ENCODE data around the gene ANXA4. TPM values are rescaled to one million over a fixed set of nuclear protein-coding genes. Genes with fewer than 3 reads are reported as not detected.

The ANXA4 gene
- polyA plus RNA-seq, 1 of the 3 experiments (the other 2 are of a cell fraction): 137 TPM

DNA sequence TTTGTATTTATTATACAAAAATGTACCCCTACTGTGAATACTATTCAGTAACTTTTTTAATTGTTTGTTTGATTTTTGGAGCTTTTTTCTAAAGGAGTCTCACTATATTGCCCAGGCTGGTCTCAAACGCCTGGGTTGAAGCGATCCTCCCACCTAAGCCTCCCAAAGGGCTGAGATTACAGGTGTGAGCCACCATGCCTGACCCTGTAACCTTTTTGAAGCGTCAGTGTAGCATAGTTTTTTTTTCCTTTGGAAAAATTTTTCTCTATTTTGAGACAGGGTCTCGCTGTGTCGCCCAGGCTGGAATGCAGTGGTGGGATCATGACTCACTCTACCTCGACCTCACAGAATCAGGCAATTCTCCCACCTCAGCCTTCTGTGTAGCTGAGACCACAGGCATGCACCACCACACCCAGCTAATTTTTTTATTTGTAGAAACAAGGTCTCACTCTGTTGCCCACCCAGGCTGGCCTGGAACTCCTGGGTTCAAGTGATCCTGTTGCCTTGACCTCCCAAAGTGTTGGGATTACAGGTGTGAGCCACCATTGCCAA lies 89.5 kb downstream of the ANXA4 start:
- WGBS (ENCODE audit: low lambda C conversion rate): 89% methylated on average over 6 of the region's 6 CpGs
- TF ChIP-seq, protein P1, sequence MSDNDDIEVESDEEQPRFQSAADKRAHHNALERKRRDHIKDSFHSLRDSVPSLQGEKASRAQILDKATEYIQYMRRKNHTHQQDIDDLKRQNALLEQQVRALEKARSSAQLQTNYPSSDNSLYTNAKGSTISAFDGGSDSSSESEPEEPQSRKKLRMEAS (IDR thresholded peaks at IDR 0.05; ENCODE audit: low read depth): no peak
- TF ChIP-seq EP300 (IDR thresholded peaks at IDR 0.05; ENCODE audit: borderline replicate concordance in 1 of 2, low read depth in 1 of 2, low read length in 1 of 2) (no peak), MEF2A (IDR thresholded peaks at IDR 0.05; ENCODE audit: borderline replicate concordance, low read depth) (no peak), RFX5 (IDR thresholded peaks at IDR 0.05; ENCODE audit: low read length) (no peak), EZH2phosphoT487 (IDR thresholded peaks at IDR 0.05; ENCODE audit: borderline replicate concordance, low read depth) (no peak), YY1 (IDR thresholded peaks at IDR 0.05; ENCODE audit: low read depth) (no peak), GATA2 (CRISPR knock-in tag; IDR thresholded peaks at IDR 0.05) (no peak), JUND (IDR thresholded peaks at IDR 0.05) (no peak)
- TF ChIP-seq, protein P2, sequence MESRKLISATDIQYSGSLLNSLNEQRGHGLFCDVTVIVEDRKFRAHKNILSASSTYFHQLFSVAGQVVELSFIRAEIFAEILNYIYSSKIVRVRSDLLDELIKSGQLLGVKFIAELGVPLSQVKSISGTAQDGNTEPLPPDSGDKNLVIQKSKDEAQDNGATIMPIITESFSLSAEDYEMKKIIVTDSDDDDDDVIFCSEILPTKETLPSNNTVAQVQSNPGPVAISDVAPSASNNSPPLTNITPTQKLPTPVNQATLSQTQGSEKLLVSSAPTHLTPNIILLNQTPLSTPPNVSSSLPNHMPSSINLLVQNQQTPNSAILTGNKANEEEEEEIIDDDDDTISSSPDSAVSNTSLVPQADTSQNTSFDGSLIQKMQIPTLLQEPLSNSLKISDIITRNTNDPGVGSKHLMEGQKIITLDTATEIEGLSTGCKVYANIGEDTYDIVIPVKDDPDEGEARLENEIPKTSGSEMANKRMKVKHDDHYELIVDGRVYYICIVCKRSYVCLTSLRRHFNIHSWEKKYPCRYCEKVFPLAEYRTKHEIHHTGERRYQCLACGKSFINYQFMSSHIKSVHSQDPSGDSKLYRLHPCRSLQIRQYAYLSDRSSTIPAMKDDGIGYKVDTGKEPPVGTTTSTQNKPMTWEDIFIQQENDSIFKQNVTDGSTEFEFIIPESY (IDR thresholded peaks at IDR 0.05; ENCODE audit: borderline replicate concordance, low read depth): no peak
- TF ChIP-seq, protein P3, sequence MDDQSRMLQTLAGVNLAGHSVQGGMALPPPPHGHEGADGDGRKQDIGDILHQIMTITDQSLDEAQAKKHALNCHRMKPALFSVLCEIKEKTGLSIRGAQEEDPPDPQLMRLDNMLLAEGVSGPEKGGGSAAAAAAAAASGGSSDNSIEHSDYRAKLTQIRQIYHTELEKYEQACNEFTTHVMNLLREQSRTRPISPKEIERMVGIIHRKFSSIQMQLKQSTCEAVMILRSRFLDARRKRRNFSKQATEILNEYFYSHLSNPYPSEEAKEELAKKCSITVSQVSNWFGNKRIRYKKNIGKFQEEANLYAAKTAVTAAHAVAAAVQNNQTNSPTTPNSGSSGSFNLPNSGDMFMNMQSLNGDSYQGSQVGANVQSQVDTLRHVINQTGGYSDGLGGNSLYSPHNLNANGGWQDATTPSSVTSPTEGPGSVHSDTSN (IDR thresholded peaks at IDR 0.05): no peak
- DNase-seq: no peak
- no peaks in the 10 kb centered on the region for H3K9me2 ChIP-seq
- H2AFZ ChIP-seq (ENCODE audit: low read depth): no peak overlapping the region
- H3K4me2 ChIP-seq: peak overlapping the region; percentile 83
- H3K27me3 ChIP-seq (ENCODE audit: insufficient read depth): no peaks in the 10 kb centered on the region
- H3K4me1 ChIP-seq (ENCODE audit: control insufficient read depth in 1 of 2, insufficient read depth in 2 of 2, low read depth in 1 of 2, low read length in 1 of 2): peaks cover 10 to 11% of the 10 kb centered on the region in 2 experiments
- H3K79me2 ChIP-seq (ENCODE audit: insufficient read depth): peaks cover 62% of the 10 kb centered on the region
- CTCF ChIA-PET: interaction anchor here (1.1 to 2.0 kb wide), 2 partner anchors 14 to 107 kb away, joined by 3 to 10 read pairs; no protein-coding TSS in a partner anchor
- H3K36me3 ChIP-seq (replicated peaks in 1 of 2; ENCODE audit: control insufficient read depth in 1 of 2, insufficient read depth in 2 of 2, low read length in 1 of 2): peaks cover 4% of the 10 kb centered on the region in 2 experiments
- peaks cover 7% of the 10 kb centered on the region for H3F3A ChIP-seq (replicated peaks; ENCODE audit: insufficient read depth)
- H3K27ac ChIP-seq (ENCODE audit: low read depth in 2 of 2, low read length in 1 of 2): no peak overlapping the region
- H3K9me3 ChIP-seq: no peaks in the 10 kb centered on the region
- H3K9ac ChIP-seq: no peak overlapping the region
- no peaks in the 10 kb centered on the region for H4K20me1 ChIP-seq (ENCODE audit: insufficient read depth)
- no peak overlapping the region for H3K4me3 ChIP-seq (ENCODE audit: low read depth in 2 of 2, low read length in 1 of 2)
- POLR2A ChIA-PET: no interaction called here

DNA sequence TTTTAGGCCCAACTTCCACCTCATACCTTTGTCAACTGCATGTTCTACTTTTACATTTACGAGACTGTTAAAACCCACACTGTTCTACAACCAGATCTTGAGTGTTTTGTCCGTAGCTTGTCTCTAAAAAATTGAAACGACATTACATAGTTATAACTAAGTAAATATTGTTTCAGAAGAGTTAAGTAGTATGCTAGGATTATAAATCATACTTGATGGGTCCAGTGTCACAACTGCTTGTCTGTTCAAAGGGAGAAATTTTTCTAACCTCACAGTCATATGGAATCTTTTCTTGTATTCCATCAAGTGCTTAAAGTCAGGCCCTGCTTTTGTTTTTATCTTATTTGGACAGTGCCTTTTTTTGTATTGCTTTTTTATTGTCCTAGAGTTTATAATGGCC lies 91.8 kb downstream of the ANXA4 start:
- H3K9me3 ChIP-seq: no peaks in the 10 kb centered on the region
- H3K4me2 ChIP-seq: no peak overlapping the region
- no peak overlapping the region for H3K27ac ChIP-seq (ENCODE audit: low read depth in 2 of 2, low read length in 1 of 2)
- H3K79me2 ChIP-seq (ENCODE audit: insufficient read depth): peaks cover 71% of the 10 kb centered on the region
- WGBS (ENCODE audit: low lambda C conversion rate): 89% methylated on average over 3 of the region's 3 CpGs
- H3K9me2 ChIP-seq: no peaks in the 10 kb centered on the region
- no peaks in the 10 kb centered on the region for H4K20me1 ChIP-seq (ENCODE audit: insufficient read depth)
- H3F3A ChIP-seq (replicated peaks; ENCODE audit: insufficient read depth): no peaks in the 10 kb centered on the region
- H3K4me1 ChIP-seq (ENCODE audit: control insufficient read depth in 1 of 2, insufficient read depth in 2 of 2, low read depth in 1 of 2, low read length in 1 of 2): peaks cover 10 to 11% of the 10 kb centered on the region in 2 experiments
- POLR2A ChIA-PET: no interaction called here
- no peak for DNase-seq
- H3K4me3 ChIP-seq (ENCODE audit: low read depth in 2 of 2, low read length in 1 of 2): no peak overlapping the region
- CTCF ChIA-PET: interaction anchor here (0.9 to 1.4 kb wide), 2 partner anchors 17 to 113 kb away, joined by 3 read pairs; no protein-coding TSS in a partner anchor
- H2AFZ ChIP-seq (ENCODE audit: low read depth): no peak overlapping the region
- H3K36me3 ChIP-seq (replicated peaks in 1 of 2; ENCODE audit: control insufficient read depth in 1 of 2, insufficient read depth in 2 of 2, low read length in 1 of 2): peaks cover 8 to 9% of the 10 kb centered on the region in 2 experiments
- no peaks in the 10 kb centered on the region for H3K27me3 ChIP-seq (ENCODE audit: insufficient read depth)
- no peak overlapping the region for H3K9ac ChIP-seq
- TF ChIP-seq RXRA (IDR thresholded peaks at IDR 0.05; ENCODE audit: borderline replicate concordance, low read depth) (no peak), MEF2A (IDR thresholded peaks at IDR 0.05; ENCODE audit: borderline replicate concordance, low read depth) (no peak), SMC3 (IDR thresholded peaks at IDR 0.05; ENCODE audit: low read depth, low read length) (no peak), GATA2 (CRISPR knock-in tag; IDR thresholded peaks at IDR 0.05) (no peak), POLR2AphosphoS5 (IDR thresholded peaks at IDR 0.05; ENCODE audit: low read depth, low read length) (no peak), NRF1 (IDR thresholded peaks at IDR 0.05; ENCODE audit: low read depth, low read length) (no peak), FOXM1 (IDR thresholded peaks at IDR 0.05; ENCODE audit: low read depth) (no peak), EP300 (IDR thresholded peaks at IDR 0.05; ENCODE audit: borderline replicate concordance in 1 of 2, low read depth in 1 of 2, low read length in 1 of 2) (no peak), RAD21 (IDR thresholded peaks at IDR 0.05; ENCODE audit: low read length) (no peak)
- TF ChIP-seq, protein P4, sequence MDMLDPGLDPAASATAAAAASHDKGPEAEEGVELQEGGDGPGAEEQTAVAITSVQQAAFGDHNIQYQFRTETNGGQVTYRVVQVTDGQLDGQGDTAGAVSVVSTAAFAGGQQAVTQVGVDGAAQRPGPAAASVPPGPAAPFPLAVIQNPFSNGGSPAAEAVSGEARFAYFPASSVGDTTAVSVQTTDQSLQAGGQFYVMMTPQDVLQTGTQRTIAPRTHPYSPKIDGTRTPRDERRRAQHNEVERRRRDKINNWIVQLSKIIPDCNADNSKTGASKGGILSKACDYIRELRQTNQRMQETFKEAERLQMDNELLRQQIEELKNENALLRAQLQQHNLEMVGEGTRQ (IDR thresholded peaks at IDR 0.05; ENCODE audit: borderline replicate concordance, low read depth, low read length): no peak
- TF ChIP-seq, protein P3 (IDR thresholded peaks at IDR 0.05): no peak
- TF ChIP-seq, protein P2 (IDR thresholded peaks at IDR 0.05; ENCODE audit: borderline replicate concordance, low read depth): no peak

Data from SK-N-SH (cell line).